ENCODE results near the gene TNIK.

DNA sequence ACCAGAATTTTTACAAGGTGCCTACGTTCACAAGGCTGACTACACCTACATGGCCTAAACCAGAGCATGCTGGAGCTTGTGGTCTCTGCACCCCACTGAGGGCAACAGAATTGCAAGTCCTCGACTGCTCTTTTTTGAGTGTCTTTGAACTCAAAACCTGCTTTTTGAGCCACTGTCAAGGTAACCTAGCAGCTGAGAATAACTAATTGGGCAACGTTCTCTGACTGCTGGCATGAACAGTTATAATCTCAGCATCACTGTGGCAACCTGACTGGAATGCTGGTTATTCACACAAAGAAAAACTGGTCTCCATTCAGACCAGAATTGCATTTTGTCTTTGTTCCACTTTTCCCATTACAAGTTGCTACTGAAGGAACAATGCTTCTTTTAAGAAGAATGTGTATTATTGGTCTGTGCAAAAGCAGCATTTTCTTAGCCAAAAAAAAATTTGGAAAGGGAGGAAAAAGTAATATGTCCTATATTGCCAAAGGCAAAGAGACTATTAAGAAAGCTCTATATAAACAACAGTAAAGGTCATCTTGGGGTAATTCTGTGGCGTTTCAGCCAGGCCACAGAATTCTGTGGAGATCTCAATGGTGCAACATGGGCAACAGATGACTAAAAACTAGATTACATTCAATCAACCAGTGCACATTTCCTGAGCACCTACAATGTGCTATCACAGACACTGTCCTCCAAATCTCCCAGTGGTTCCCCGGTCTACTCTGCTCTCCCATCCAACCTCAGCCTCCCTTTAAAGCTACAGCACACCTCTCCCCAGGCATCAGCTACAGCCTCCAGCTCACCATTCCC is 76.8 kb downstream of the TNIK start:
- TF ChIP-seq, protein P1, sequence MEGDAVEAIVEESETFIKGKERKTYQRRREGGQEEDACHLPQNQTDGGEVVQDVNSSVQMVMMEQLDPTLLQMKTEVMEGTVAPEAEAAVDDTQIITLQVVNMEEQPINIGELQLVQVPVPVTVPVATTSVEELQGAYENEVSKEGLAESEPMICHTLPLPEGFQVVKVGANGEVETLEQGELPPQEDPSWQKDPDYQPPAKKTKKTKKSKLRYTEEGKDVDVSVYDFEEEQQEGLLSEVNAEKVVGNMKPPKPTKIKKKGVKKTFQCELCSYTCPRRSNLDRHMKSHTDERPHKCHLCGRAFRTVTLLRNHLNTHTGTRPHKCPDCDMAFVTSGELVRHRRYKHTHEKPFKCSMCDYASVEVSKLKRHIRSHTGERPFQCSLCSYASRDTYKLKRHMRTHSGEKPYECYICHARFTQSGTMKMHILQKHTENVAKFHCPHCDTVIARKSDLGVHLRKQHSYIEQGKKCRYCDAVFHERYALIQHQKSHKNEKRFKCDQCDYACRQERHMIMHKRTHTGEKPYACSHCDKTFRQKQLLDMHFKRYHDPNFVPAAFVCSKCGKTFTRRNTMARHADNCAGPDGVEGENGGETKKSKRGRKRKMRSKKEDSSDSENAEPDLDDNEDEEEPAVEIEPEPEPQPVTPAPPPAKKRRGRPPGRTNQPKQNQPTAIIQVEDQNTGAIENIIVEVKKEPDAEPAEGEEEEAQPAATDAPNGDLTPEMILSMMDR (IDR thresholded peaks at IDR 0.05): no peak
- TF ChIP-seq POLR2AphosphoS5 (IDR thresholded peaks at IDR 0.05): no peak

Measured in breast epithelium (tissue), 3 donors.